ENCODE results near the gene NIT1. TPM values are rescaled to one million over a fixed set of nuclear protein-coding genes. Genes with fewer than 3 reads are reported as not detected.
A peak's percentile ranks its signal among the peaks of the same experiment; 100 is the strongest.

NIT1 gene
- total and polyA plus RNA-seq, 2 of the 13 experiments (the other 11 are each of a cell fraction or from before 2014, with no cell fraction given), result 22.7 to 31.0 TPM

DNA sequence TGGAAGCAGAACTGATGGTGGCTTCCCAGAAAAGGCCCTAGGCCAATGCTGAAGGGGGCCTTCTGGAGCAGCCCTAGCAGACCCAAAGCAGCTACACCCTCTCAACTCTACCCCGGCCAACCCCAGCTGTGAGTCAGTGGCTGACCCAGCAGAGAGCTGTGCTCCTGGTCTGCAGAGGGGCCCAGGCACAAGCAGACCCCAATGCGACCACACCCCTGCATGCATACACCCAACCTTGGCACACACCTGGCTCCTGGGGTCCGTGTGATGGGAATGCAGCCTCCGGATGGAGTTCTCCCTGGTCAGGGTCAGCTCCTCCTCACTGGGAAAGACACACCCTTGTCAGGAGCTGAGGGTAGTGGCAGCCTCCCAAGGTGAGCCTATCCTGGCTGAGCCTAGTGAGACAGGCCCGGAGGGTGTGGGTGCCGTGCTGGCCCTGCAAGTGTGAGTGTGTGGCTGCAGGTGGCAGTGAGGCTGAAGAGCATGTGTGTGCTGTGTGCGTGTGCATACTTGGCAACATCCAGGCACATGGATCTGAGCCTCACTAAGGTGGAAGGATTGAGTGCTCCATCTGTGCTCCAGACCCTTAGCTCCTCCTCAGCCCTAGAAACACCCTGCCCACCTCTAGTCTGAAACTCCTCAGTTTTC, 44.3 kb upstream of the NIT1 start (continued):
- TF ChIP-seq ZFP62 (CRISPR knock-in tag; IDR thresholded peaks at IDR 0.05), result no peak
- no peak; the same call in 1 of the 2 replicates for TF ChIP-seq ZBTB7A (CRISPR knock-in tag; IDR thresholded peaks at IDR 0.05)
- TF ChIP-seq NFYC (CRISPR knock-in tag; IDR thresholded peaks at IDR 0.05), result no peak
- TF ChIP-seq ZNF589 (CRISPR knock-in tag; conservative IDR thresholded peaks at IDR 0.05), result no peak
- no peak for TF ChIP-seq HNF4A (CRISPR knock-in tag; IDR thresholded peaks at IDR 0.05)
- TF ChIP-seq ZKSCAN8 (CRISPR knock-in tag; IDR thresholded peaks at IDR 0.05; ENCODE audit: borderline replicate concordance), result no peak
- no peak for TF ChIP-seq HNF4G (IDR thresholded peaks at IDR 0.05; ENCODE audit: borderline replicate concordance, low read depth, low read length)
- TF ChIP-seq HNF4G (CRISPR knock-in tag; IDR thresholded peaks at IDR 0.05; ENCODE audit: borderline replicate concordance, low read depth), result no peak
- TF ChIP-seq, protein P1, sequence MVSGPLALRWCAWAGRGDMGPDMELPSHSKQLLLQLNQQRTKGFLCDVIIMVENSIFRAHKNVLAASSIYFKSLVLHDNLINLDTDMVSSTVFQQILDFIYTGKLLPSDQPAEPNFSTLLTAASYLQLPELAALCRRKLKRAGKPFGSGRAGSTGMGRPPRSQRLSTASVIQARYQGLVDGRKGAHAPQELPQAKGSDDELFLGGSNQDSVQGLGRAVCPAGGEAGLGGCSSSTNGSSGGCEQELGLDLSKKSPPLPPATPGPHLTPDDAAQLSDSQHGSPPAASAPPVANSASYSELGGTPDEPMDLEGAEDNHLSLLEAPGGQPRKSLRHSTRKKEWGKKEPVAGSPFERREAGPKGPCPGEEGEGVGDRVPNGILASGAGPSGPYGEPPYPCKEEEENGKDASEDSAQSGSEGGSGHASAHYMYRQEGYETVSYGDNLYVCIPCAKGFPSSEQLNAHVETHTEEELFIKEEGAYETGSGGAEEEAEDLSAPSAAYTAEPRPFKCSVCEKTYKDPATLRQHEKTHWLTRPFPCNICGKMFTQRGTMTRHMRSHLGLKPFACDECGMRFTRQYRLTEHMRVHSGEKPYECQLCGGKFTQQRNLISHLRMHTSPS (CRISPR knock-in tag; IDR thresholded peaks at IDR 0.05; ENCODE audit: low read depth), result no peak
- TF ChIP-seq SPEN (CRISPR knock-in tag; IDR thresholded peaks at IDR 0.05; ENCODE audit: low read depth), result no peak
- no peak for TF ChIP-seq FOXO1 (CRISPR knock-in tag; IDR thresholded peaks at IDR 0.05)
- no peak for TF ChIP-seq KLF9 (CRISPR knock-in tag; IDR thresholded peaks at IDR 0.05; ENCODE audit: low read depth)
- no peak for TF ChIP-seq KLF16 (CRISPR knock-in tag; IDR thresholded peaks at IDR 0.05)
- TF ChIP-seq HNRNPL (IDR thresholded peaks at IDR 0.05; ENCODE audit: low read depth, low read length), result 0 out of 2 replicates have a peak, but pooled peaks have one; percentile 61
- 0 out of 2 replicates have a peak, but pooled peaks have one; percentile 22 for TF ChIP-seq SALL1 (CRISPR knock-in tag; IDR thresholded peaks at IDR 0.05)
- no peak for TF ChIP-seq GLI4 (CRISPR knock-in tag; IDR thresholded peaks at IDR 0.05; ENCODE audit: borderline replicate concordance)
- no peak for TF ChIP-seq ZNF101 (CRISPR knock-in tag; IDR thresholded peaks at IDR 0.05; ENCODE audit: borderline replicate concordance, low read depth)
- no peak for TF ChIP-seq CBX2 (IDR thresholded peaks at IDR 0.05; ENCODE audit: low read depth, low read length)
- no peak for TF ChIP-seq CBX2 (CRISPR knock-in tag; IDR thresholded peaks at IDR 0.05; ENCODE audit: low read depth)
- TF ChIP-seq TBX2 (CRISPR knock-in tag; IDR thresholded peaks at IDR 0.05; ENCODE audit: borderline replicate concordance), result 0 out of 2 replicates have a peak, but pooled peaks have one; percentile 0
- TF ChIP-seq ZNF12 (CRISPR knock-in tag; IDR thresholded peaks at IDR 0.05), result no peak
- TF ChIP-seq, protein P2, sequence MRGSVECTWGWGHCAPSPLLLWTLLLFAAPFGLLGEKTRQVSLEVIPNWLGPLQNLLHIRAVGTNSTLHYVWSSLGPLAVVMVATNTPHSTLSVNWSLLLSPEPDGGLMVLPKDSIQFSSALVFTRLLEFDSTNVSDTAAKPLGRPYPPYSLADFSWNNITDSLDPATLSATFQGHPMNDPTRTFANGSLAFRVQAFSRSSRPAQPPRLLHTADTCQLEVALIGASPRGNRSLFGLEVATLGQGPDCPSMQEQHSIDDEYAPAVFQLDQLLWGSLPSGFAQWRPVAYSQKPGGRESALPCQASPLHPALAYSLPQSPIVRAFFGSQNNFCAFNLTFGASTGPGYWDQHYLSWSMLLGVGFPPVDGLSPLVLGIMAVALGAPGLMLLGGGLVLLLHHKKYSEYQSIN (CRISPR knock-in tag; IDR thresholded peaks at IDR 0.05; ENCODE audit: borderline replicate concordance), result no peak
- TF ChIP-seq BORCS8-MEF2B (CRISPR knock-in tag; IDR thresholded peaks at IDR 0.05), result 0 out of 2 replicates have a peak, but pooled peaks have one; percentile 37
- TF ChIP-seq PRPF4 (IDR thresholded peaks at IDR 0.05; ENCODE audit: low read depth, low read length, poor library complexity, severe bottlenecking), result no peak
- TF ChIP-seq ZNF780A (CRISPR knock-in tag; IDR thresholded peaks at IDR 0.05), result no peak
- TF ChIP-seq NR0B2 (CRISPR knock-in tag; IDR thresholded peaks at IDR 0.05), result no peak
